Gastroesophageal sphincter (tissue), 4 donors: Measurements from ENCODE around the gene ACAP3. TPM values are rescaled to one million over a fixed set of nuclear protein-coding genes. Genes with fewer than 3 reads are reported as not detected.

ENCODE experiments used
- ATAC-seq: fragments of 150-250 bp; one replicate; pipeline ENCODE4 v1.9.1; 2016; ENCODE audit warnings: mild to moderate bottlenecking, moderate library complexity
- H3K27ac ChIP-seq, 4 donors: fragments of 200-600 bp; sonication (generic) in 3 of 4; 1 replicate in 3 of 4; 2 replicates in 1 of 4; pipeline ENCODE4 v1.5.1; 2016 to 2019
- H3K27me3 ChIP-seq: fragments of 200-600 bp; sonication (generic); one replicate; pipeline ENCODE4 v1.5.1; 2019
- H3K36me3 ChIP-seq, 2 donors: fragments of 200-600 bp; sonication (generic); one replicate each; pipeline ENCODE4 v1.5.1; 2019; ENCODE audit warnings: control low read depth in 1 of 2
- H3K4me1 ChIP-seq, 3 donors: fragments of 200-600 bp; sonication (generic); 1 replicate in 2 of 3; 2 replicates in 1 of 3; pipeline ENCODE4 v1.5.1; 2016 to 2019; ENCODE audit warnings: control low read depth in 2 of 3
- H3K4me3 ChIP-seq, 2 donors: fragments of 200-600 bp; sonication (generic); one replicate each; pipeline ENCODE4 v1.5.1; 2019; ENCODE audit warnings: mild to moderate bottlenecking in 1 of 2, moderate library complexity in 1 of 2
- H3K9me3 ChIP-seq, 3 donors: fragments of 200-600 bp; sonication (generic); one replicate each; pipeline ENCODE4 v1.5.1; 2017 to 2019; ENCODE audit warnings: control low read depth in 2 of 3
- CTCF ChIP-seq, 4 experiments: fragments of 200-600 bp in 2 of 4; fragments of 450-650 bp in 2 of 4; sonication (generic) in 1 of 4; IDR thresholded peaks; one replicate each; pipeline ENCODE4 v1.5.1; 2017 to 2019; ENCODE audit warnings: antibody characterized with exemption in 4 of 4, mild to moderate bottlenecking in 2 of 4, moderate library complexity in 2 of 4
- EP300 ChIP-seq: sonication (generic); formaldehyde crosslinking; IDR thresholded peaks from one replicate; pipeline ENCODE4 v1.6.1; 2017; ENCODE audit warnings: antibody characterized with exemption, mild to moderate bottlenecking
- POLR2A ChIP-seq, 2 donors: fragments of 450-650 bp; IDR thresholded peaks; one replicate each; pipeline ENCODE4 v1.6.1; 2017; ENCODE audit warnings: antibody characterized with exemption in 2 of 2, mild to moderate bottlenecking in 2 of 2, moderate library complexity in 1 of 2
- POLR2AphosphoS5 ChIP-seq: sonication (generic); formaldehyde crosslinking; IDR thresholded peaks from one replicate; pipeline ENCODE4 v1.6.1; 2017; ENCODE audit warnings: antibody characterized with exemption
- WGBS, 2 donors: methylation state at CpG; one replicate each; pipeline ENCODE4 v1.1.5; 2018; ENCODE audit warnings: low coverage in 1 of 2; 5-methylcytosine and 5-hydroxymethylcytosine counted together
- total RNA-seq, 4 donors: library from RNA; depleted of rRNA; stranded (reverse); fragments of >200 nt; gene quantifications; one replicate each; pipeline ENCODE4 v1.1.0, GENCODE V29; 2016

Gene ACAP3
- total RNA-seq, 4 donors from 2014 or later = 35.6 to 74.7 (median 50.2) TPM

GRCh38 chr1:1268284-1268682 lies 39.4 kb downstream of the ACAP3 start:
- Histone ChIP-seq H3K4me3 (no peak overlapping the region), H3K27me3 (no peaks in the 10 kb centered on the region), H3K27ac (no peak overlapping the region), H3K4me1 (peaks cover 6 to 54% (median 29%) of the 10 kb centered on the region in 3 donors), H3K9me3 (no peaks in the 10 kb centered on the region), H3K36me3 (peaks cover 0 to 58% of the 10 kb centered on the region in 2 donors)
- ATAC-seq = no peak
- TF ChIP-seq POLR2A (IDR thresholded peaks at IDR 0.05) (no peak), EP300 (no peak), CTCF (IDR thresholded peaks at IDR 0.05) (no peak), POLR2AphosphoS5 (no peak)
- 100% methylated on average over 1 to 4 of the region's 13 CpGs for WGBS, 2 donors

- no peak overlapping the region for H3K4me3 ChIP-seq
- H3K4me1 ChIP-seq = peaks cover 6 to 50% (median 27%) of the 10 kb centered on the region in 3 donors
- 85 to 93% methylated on average over 5 to 22 of the region's 39 CpGs for WGBS, 2 donors
- no peak for ATAC-seq
- peaks cover 0 to 64% of the 10 kb centered on the region in 2 donors for H3K36me3 ChIP-seq
- H3K9me3 ChIP-seq = no peaks in the 10 kb centered on the region
- no peaks in the 10 kb centered on the region for H3K27me3 ChIP-seq
- H3K27ac ChIP-seq = no peak overlapping the region
- TF ChIP-seq POLR2A (IDR thresholded peaks at IDR 0.05) (no peak), EP300 (no peak), POLR2AphosphoS5 (no peak), CTCF (IDR thresholded peaks at IDR 0.05) (no peak)
Observed at GRCh38 chr1:1267488-1268283, 40.0 kb downstream of the ACAP3 start.

DNA sequence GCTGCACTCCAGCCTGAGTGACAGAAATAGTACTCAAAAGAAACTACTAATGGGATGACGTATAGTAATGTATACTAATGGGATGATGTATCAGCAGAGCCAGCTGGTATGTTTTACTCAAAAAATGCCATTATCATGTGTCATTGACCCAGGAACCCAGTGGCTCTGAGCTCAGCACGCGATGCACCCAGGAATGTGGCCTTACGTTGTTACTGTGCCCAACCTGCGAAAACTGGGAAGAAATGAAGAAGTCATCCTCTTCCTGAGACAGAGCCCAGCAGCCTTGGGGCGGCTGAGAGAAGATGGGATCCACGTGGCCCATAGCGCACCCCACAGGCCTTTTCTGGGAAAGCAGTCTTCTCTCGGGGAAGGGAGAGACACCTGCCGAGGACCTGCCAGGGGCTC lies 42.9 kb downstream of the ACAP3 start:
- H3K27me3 ChIP-seq = no peaks in the 10 kb centered on the region
- 57 to 100% methylated on average over 1 to 5 of the region's 10 CpGs for WGBS, 2 donors
- peaks cover 0 to 88% of the 10 kb centered on the region in 2 donors for H3K36me3 ChIP-seq
- ATAC-seq = no peak
- TF ChIP-seq CTCF (IDR thresholded peaks at IDR 0.05) (peak in 1 of 4 experiments; percentile 8), EP300 (no peak), POLR2AphosphoS5 (no peak), POLR2A (IDR thresholded peaks at IDR 0.05) (no peak)
- H3K9me3 ChIP-seq = no peaks in the 10 kb centered on the region
- H3K27ac ChIP-seq = peak overlapping the region in 1 of 4 donors; percentile 20
- H3K4me3 ChIP-seq = no peak overlapping the region
- H3K4me1 ChIP-seq = peaks cover 0 to 22% (median 0%) of the 10 kb centered on the region in 3 donors

- peaks cover 0 to 97% of the 10 kb centered on the region in 2 donors for H3K36me3 ChIP-seq
- 71 to 93% methylated on average over 7 to 8 of the region's 9 CpGs for WGBS, 2 donors
Observed at GRCh38 chr1:1264026-1264425, 43.7 kb downstream of the ACAP3 start.

More at GRCh38 chr1:1264026-1264425, 43.7 kb downstream of the ACAP3 start:
- Histone ChIP-seq H3K4me3 (no peak overlapping the region), H3K27me3 (no peaks in the 10 kb centered on the region), H3K9me3 (no peaks in the 10 kb centered on the region), H3K27ac (no peak overlapping the region), H3K4me1 (peaks cover 0 to 14% (median 0%) of the 10 kb centered on the region in 3 donors)
- TF ChIP-seq EP300 = no peak
- no peak for TF ChIP-seq CTCF (IDR thresholded peaks at IDR 0.05)
- TF ChIP-seq POLR2AphosphoS5 = no peak
- no peak for TF ChIP-seq POLR2A (IDR thresholded peaks at IDR 0.05)
- no peak for ATAC-seq
